Right cardiac atrium (tissue), 5 donors: Measurements from ENCODE around the gene LRRTM4. TPM values are rescaled to one million over a fixed set of nuclear protein-coding genes. Genes with fewer than 3 reads are reported as not detected.
"Not testable (repeated sequence)": the region's sequence is repeated elsewhere in the genome, so short reads cannot be mapped to it uniquely, and the experiment has no call there.

Experiments
- ATAC-seq, 2 donors: fragments of 200-7000 bp; cut with Tn5 transposase; one replicate each; pipeline versions ENCODE4 v1.8.0 to v1.9.1; 2020; ENCODE audit warnings: moderate library complexity in 2 of 2, mild to moderate bottlenecking in 1 of 2
- DNase-seq, 3 donors: peaks; one replicate each; pipeline ENCODE4 v3.0.0-alpha.2; 2020
- H3K27ac ChIP-seq: one replicate; pipeline ENCODE4 v1.5.1; 2013; ENCODE audit warnings: mild to moderate bottlenecking, low read length, control low read depth, moderate library complexity
- H3K27me3 ChIP-seq: one replicate; pipeline ENCODE4 v1.6.1; 2013; ENCODE audit not compliant: control insufficient read depth, insufficient read depth
- H3K4me1 ChIP-seq: one replicate; pipeline ENCODE4 v1.6.1; 2013; ENCODE audit warnings: low read length; ENCODE audit not compliant: control insufficient read depth, insufficient read depth
- H3K4me3 ChIP-seq: one replicate; pipeline ENCODE4 v1.5.1; 2013; ENCODE audit warnings: low read length, control low read depth
- H3K9me3 ChIP-seq: one replicate; pipeline ENCODE4 v1.6.1; 2013; ENCODE audit warnings: low read length; ENCODE audit not compliant: control insufficient read depth
- WGBS: extraction: QIAGEN DNeasy Blood & Tissue Kit; methylation state at CpG from one replicate; pipeline ENCODE4 v1.1.7; 2013; 5-methylcytosine and 5-hydroxymethylcytosine counted together
- intact Hi-C, 4 donors: fragments of 100-400 bp; cut with DNase I; formaldehyde crosslinking; loops; one replicate each; pipeline versions ENCODE4 v1.11.0 to v1.14.0; 2022 to 2023
- polyA plus RNA-seq: library from polyadenylated mRNA; stranded (reverse); fragments of 200-250 nt; gene quantifications from one replicate; pipeline ENCODE4 v1.2.3, GENCODE V29; 2013
- total RNA-seq, 4 donors: library from RNA; stranded (reverse); fragmentation: NEBNext Ultra II Directional; extraction: Animal tissue kit (Norgen Biotek cat#: 25700); gene quantifications; one replicate each; pipeline ENCODE4 v1.2.1, GENCODE V29; 2021
- donor health status: healthy with polysubstance abuse.
- donor health status: DM: no; HTN: yes; CAD: no.
- donor health status: DM: no; HTN: no; CAD: no.
- donor health status: DM: no; HTN: yes; CAD: no; lungs with severe emphysema.
- donor health status: DM: yes; HTN: yes; CAD: no.

The LRRTM4 gene
- total and polyA plus RNA-seq, 5 donors, result 0.09 to 1.0 (median 0.59) TPM

DNA sequence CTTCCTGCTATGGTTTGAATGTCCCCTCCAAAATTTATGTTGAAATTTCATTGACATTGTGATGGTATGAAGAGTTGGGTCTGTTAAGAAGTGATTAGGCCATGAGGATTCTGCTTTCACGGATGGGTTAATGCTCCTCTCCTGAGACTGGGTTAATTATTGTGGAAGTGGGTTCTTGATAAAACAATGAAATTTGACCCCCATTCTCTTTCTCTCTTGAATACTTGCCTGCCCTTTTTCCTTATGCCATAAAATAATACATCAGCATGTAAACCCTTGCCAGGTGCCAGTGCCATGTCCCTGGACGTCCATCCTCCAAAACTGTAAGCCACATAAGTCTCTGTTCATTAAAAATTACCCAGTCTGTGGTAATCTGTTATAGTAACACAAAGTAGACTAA is 352.8 kb downstream of the LRRTM4 start:
- ATAC-seq (no peak), DNase-seq (no peak)
- intact Hi-C loops, result no loop called here
- 65% methylated on average over 2 of the region's 2 CpGs for WGBS
- Histone ChIP-seq H3K4me1 (no peaks in the 10 kb centered on the region), H3K4me3 (no peak overlapping the region), H3K9me3 (no peaks in the 10 kb centered on the region), H3K27ac (no peak overlapping the region), H3K27me3 (no peaks in the 10 kb centered on the region)

DNA sequence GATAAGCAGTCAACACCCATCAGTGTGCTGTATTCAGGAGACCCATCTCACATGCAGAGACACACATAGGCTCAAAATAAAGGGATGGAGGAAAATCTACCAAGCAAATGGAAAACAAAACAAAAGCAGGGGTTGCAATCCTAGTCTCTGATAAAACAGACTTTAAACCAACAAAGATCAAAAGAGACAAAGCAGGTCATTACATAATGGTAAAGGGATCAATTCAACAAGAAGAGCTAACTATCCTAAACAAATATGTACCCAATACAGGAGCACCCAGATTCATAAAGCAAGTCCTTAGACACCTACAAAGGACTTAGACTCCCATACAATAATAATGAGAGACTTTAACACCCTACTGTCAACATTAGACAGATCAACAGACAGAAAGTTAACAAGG is 358.2 kb downstream of the LRRTM4 start:
- H3K4me1 ChIP-seq, H3K9me3 ChIP-seq, H3K27ac ChIP-seq, H3K27me3 ChIP-seq, DNase-seq, ATAC-seq, H3K4me3 ChIP-seq, intact Hi-C loops: not testable (repeated sequence)

DNA sequence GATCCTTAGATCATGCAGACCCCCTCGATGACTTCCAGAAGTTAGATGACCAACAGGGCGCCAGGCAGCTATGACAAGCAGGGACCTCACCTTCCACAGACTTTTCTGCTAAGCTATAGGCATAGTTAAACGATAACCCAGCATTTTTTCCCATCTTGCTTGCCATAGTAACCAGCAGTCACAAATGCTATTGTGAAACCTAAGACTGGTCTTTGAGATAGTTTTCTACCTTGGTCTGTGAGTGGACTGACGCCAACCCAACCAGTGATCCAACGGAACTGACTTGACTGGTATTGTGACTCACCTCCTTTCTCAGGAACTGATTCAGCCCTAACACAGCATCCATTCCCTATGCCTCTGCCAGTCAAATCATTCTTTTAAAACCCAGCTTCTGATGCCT is 361.2 kb downstream of the LRRTM4 start:
- no peaks in the 10 kb centered on the region for H3K9me3 ChIP-seq
- H3K4me3 ChIP-seq, result no peak overlapping the region
- H3K27ac ChIP-seq, result no peak overlapping the region
- 81% methylated on average over 5 of the region's 5 CpGs for WGBS
- intact Hi-C loops, result no loop called here
- DNase-seq (no peak), ATAC-seq (no peak)
- no peaks in the 10 kb centered on the region for H3K27me3 ChIP-seq
- no peaks in the 10 kb centered on the region for H3K4me1 ChIP-seq

DNA sequence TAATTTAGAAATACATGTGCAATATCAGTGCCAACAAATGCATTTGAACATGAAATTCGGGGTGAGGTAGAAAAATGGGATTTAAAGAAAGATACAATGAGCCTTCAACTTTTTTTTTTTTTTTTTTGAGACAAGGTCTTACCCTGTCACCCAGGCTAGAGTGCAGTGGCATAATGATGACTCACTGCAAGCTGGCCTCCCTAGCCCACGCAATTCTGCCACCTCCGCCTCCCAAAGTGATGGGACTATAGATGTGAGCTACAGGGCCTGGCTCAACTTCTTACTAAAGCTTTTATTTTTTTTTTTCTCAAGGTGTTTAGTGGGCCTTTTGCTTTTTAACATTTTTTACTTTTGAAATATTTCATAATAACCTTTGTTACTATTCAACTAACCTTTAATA is 365.6 kb downstream of the LRRTM4 start:
- intact Hi-C loops, result no loop called here
- no peak overlapping the region for H3K27ac ChIP-seq
- WGBS, result 83% methylated on average over 3 of the region's 3 CpGs
- no peaks in the 10 kb centered on the region for H3K27me3 ChIP-seq
- ATAC-seq (no peak), DNase-seq (no peak)
- no peaks in the 10 kb centered on the region for H3K4me1 ChIP-seq
- H3K4me3 ChIP-seq, result no peak overlapping the region
- H3K9me3 ChIP-seq, result no peaks in the 10 kb centered on the region

DNA sequence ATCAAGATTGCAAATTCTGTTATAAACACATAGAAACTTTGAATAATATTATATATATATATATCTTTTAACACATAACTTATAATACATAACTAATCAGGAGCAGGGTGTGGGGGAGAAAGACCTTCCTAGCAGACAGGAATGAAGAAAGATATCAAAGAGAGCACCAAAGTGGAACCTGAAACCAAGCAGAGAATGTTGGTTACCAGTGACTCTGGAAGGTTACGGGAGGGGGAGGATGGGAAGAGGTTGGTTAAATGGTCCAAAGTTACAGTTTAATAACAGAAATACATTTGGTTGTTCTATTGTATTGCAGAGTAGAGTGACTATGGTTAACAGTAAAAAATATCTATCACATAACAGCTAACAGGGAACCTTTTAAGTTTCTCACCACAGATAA is 366.7 kb downstream of the LRRTM4 start:
- intact Hi-C loops, result no loop called here
- no peak for DNase-seq
- H3K9me3 ChIP-seq, result no peaks in the 10 kb centered on the region
- ATAC-seq, result no peak
- no peaks in the 10 kb centered on the region for H3K27me3 ChIP-seq
- H3K27ac ChIP-seq, result no peak overlapping the region
- H3K4me3 ChIP-seq, result no peak overlapping the region
- H3K4me1 ChIP-seq, result no peaks in the 10 kb centered on the region
- 94% methylated on average over 1 of the region's 1 CpG for WGBS

DNA sequence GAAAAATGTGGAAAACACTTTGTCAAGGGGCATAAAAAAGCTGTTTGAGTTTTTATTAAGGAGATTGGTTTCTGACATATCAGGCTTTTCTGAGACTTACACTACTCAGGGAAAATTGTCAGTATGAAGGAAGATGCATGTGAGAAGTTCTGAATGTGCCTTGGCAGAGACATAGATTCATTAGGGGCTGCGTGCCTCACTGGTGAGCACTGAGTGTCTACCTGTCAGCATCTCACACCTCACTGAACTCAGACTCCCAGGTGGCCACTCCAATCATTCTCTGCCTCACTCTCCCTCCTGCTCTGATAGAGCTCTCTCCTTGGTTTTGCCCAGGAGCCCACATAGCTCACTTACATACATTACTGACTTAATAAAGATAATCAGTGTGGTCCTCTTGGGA is 372.6 kb downstream of the LRRTM4 start:
- Histone ChIP-seq H3K9me3 (no peaks in the 10 kb centered on the region), H3K27me3 (no peaks in the 10 kb centered on the region), H3K4me3 (no peak overlapping the region), H3K27ac (no peak overlapping the region), H3K4me1 (no peaks in the 10 kb centered on the region)
- ATAC-seq, result no peak
- WGBS, result 77% methylated on average over 1 of the region's 1 CpG
- intact Hi-C loops, result no loop called here
- no peak for DNase-seq

DNA sequence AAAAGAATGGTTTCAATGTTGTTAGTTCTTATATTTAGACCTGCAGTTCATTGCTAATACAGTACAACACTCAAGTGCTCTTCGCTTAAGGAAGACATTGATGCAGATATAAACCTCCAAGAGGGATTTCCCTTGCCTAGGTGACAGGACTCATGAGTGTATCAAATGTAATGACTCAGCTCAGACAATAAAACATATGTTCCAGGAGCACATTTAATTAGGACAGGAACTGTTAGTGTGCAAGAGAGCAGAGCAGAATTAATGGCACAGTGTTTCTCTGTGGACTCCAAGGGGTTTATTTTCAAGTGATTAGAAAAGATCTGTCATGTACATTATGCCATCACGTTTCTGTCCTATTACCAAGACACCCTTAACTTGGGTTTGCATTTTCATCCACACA is 375.0 kb downstream of the LRRTM4 start:
- no peaks in the 10 kb centered on the region for H3K4me1 ChIP-seq
- intact Hi-C loops, result no loop called here
- no peaks in the 10 kb centered on the region for H3K9me3 ChIP-seq
- H3K27me3 ChIP-seq, result no peaks in the 10 kb centered on the region
- no peak overlapping the region for H3K27ac ChIP-seq
- no peak for DNase-seq
- no peak overlapping the region for H3K4me3 ChIP-seq
- no peak for ATAC-seq
- 62% methylated on average over 2 of the region's 2 CpGs for WGBS

DNA sequence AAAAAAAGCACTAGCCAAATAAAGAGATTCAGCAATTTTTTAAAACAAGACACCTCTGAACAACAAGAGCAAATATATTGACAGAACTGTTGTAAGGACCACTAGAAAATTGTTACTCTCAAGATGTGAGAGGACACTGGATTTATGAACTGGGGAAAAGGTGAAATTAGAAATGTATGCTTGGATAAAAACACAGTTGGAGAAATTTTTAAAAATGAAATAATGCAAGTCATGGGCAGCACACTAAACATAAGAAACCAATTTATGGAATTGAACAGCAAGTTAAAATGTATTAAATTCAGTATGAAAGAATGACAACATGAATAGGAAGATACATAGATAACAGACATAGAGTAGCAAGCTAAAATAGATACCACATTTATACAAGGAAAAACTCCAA is 377.4 kb downstream of the LRRTM4 start:
- Histone ChIP-seq H3K27me3 (no peaks in the 10 kb centered on the region), H3K4me3 (no peak overlapping the region), H3K4me1 (no peaks in the 10 kb centered on the region), H3K9me3 (no peaks in the 10 kb centered on the region), H3K27ac (no peak overlapping the region)
- intact Hi-C loops, result no loop called here
- DNase-seq, result no peak
- no peak for ATAC-seq

DNA sequence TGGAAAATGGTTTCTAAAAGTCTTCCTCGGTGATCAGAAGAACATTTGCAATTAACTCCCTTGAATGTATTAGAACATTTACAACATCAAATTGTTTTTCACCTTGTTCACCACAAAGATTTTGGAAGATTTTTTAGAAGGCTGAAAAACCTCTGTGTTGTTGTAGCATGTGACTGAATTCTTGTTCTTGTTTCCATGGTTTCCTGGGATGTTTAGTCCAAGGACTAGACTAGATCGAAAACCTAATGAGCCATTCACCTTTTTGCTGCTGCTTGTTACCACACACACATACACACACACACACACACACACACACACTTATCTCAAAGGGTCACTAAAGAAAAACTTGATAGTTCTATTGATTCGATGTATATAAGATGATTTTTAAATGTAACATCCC is 380.0 kb downstream of the LRRTM4 start:
- no peak overlapping the region for H3K27ac ChIP-seq
- 80% methylated on average over 3 of the region's 3 CpGs for WGBS
- no peak for DNase-seq
- no peaks in the 10 kb centered on the region for H3K27me3 ChIP-seq
- intact Hi-C loops, result no loop called here
- H3K4me3 ChIP-seq, result no peak overlapping the region
- H3K4me1 ChIP-seq, result no peaks in the 10 kb centered on the region
- ATAC-seq, result no peak
- no peaks in the 10 kb centered on the region for H3K9me3 ChIP-seq

DNA sequence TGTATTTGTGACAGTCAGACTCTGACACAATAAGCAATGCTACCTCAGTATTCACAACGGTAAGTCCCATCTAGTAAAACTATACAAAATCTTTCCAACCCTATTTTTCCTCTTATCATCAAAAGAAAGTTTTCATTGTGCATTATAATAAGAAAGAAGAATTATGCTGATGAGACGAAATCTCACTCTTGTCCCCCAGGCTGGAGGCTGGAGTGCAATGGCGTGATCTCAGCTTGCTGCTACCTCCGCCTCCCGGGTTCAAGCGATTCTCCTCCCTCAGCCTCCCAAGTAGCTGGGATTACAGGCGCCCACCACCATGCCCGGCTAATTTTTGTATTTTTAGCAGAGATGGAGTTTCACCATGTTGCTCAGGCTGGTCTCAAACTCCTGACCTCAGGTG is 393.7 kb downstream of the LRRTM4 start:
- DNase-seq, H3K27me3 ChIP-seq, ATAC-seq, H3K27ac ChIP-seq, H3K9me3 ChIP-seq, H3K4me3 ChIP-seq, intact Hi-C loops, H3K4me1 ChIP-seq: not testable (repeated sequence)
- 90% methylated on average over 8 of the region's 8 CpGs for WGBS

DNA sequence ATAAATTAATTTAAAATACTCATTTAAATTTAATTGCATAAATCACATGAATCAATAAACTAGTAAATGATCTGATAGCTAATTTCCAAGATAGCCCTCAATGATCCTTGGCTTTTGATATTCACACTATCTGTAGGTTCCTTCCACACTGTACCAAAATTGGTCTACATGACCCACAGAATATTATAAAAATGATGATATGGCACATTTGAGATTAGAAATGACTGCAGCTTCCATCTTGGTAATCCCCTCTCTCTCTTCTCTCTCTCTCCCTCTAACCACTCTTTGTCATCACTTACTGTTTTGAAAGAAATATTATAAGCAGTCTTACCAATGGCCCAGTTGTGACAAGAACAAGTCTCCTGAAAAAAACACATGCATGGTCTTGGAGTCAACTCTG is 394.8 kb downstream of the LRRTM4 start:
- no peaks in the 10 kb centered on the region for H3K27me3 ChIP-seq
- ATAC-seq (no peak), DNase-seq (no peak)
- H3K27ac ChIP-seq, result no peak overlapping the region
- no peaks in the 10 kb centered on the region for H3K9me3 ChIP-seq
- no peak overlapping the region for H3K4me3 ChIP-seq
- H3K4me1 ChIP-seq, result no peaks in the 10 kb centered on the region
- intact Hi-C loops, result no loop called here

DNA sequence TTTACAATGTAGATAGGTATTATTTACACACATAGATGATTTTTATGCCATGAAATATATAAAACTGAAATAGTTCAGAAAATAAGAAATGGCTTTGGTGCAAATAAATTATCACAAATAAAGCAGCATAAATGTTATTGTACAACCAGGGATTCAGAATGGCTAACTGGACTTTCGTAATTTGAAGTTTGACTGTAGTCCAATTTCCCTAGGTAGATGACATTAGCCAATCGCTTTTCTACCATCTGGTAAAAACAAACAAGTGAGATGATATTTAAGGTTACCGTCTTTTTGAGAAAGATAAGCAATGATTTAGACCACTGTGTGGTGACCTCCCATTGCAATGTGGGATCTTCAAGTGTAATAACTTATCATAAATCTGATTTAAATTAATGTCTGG is 400.7 kb downstream of the LRRTM4 start:
- 80% methylated on average over 3 of the region's 3 CpGs for whole genome bisulfite sequencing
- no peaks in the 10 kb centered on the region for H3K9me3 ChIP-seq
- no peaks in the 10 kb centered on the region for H3K27me3 ChIP-seq
- no peaks in the 10 kb centered on the region for H3K4me1 ChIP-seq
- ATAC-seq, result no peak
- H3K27ac ChIP-seq, result no peak overlapping the region
- no peak for DNase-seq
- H3K4me3 ChIP-seq, result no peak overlapping the region
- intact Hi-C loops, result no loop called here
